H9 (cell line): ENCODE data around the gene MEIOSIN. TPM values are rescaled to one million over a fixed set of nuclear protein-coding genes. Genes with fewer than 3 reads are reported as not detected.

ENCODE experiments used
- DNase-seq: peaks from one replicate; pipeline ENCODE4 v3.0.0-alpha.2; 2017
- H2AFZ ChIP-seq: one replicate; pipeline ENCODE4 v1.6.1; 2013; ENCODE audit warnings: mild to moderate bottlenecking, low read length, control low read depth, moderate library complexity
- H2AK5ac ChIP-seq: 2 replicates; pipeline ENCODE4 v1.6.1; 2013; ENCODE audit warnings: low read length, control low read depth, mixed read lengths; ENCODE audit not compliant: insufficient read length
- H2BK120ac ChIP-seq: one replicate; pipeline ENCODE4 v1.6.1; 2013; ENCODE audit warnings: low read depth, mild to moderate bottlenecking, low read length, control low read depth, inconsistent platforms; ENCODE audit not compliant: poor library complexity, severe bottlenecking
- H2BK12ac ChIP-seq: 2 replicates; pipeline ENCODE4 v1.6.1; 2013; ENCODE audit warnings: low read length, control low read depth, mixed read lengths, low read depth; ENCODE audit not compliant: insufficient read length
- H2BK15ac ChIP-seq: 2 replicates; pipeline ENCODE4 v1.6.1; 2013; ENCODE audit warnings: low read depth, low read length, control low read depth
- H2BK20ac ChIP-seq: one replicate; pipeline ENCODE4 v1.6.1; 2013; ENCODE audit warnings: low read depth, mild to moderate bottlenecking, low read length, control low read depth, inconsistent platforms; ENCODE audit not compliant: poor library complexity, severe bottlenecking
- H2BK5ac ChIP-seq: 2 replicates; pipeline ENCODE4 v1.6.1; 2013; ENCODE audit warnings: low read length, control low read depth, mixed read lengths; ENCODE audit not compliant: insufficient read length
- H3K14ac ChIP-seq: 2 replicates; pipeline ENCODE4 v1.6.1; 2013; ENCODE audit warnings: low read length, control low read depth; ENCODE audit not compliant: insufficient read depth
- H3K18ac ChIP-seq: 2 replicates; pipeline ENCODE4 v1.6.1; 2013; ENCODE audit warnings: low read depth, mild to moderate bottlenecking, mixed read lengths, low read length, control low read depth; ENCODE audit not compliant: insufficient read length
- H3K23ac ChIP-seq: 2 replicates; pipeline ENCODE4 v1.6.1; 2013; ENCODE audit warnings: low read length, control low read depth, mixed read lengths, low read depth; ENCODE audit not compliant: insufficient read length
- H3K23me2 ChIP-seq: 2 replicates; pipeline ENCODE4 v1.6.1; 2013; ENCODE audit warnings: low read depth, mild to moderate bottlenecking, mixed read lengths, low read length, control low read depth; ENCODE audit not compliant: insufficient read length, poor library complexity, severe bottlenecking
- H3K27ac ChIP-seq: 2 replicates; pipeline ENCODE4 v1.5.1; 2013; ENCODE audit warnings: low read length, control low read depth, mixed read lengths, low read depth; ENCODE audit not compliant: insufficient read length
- H3K27me3 ChIP-seq: 2 replicates; pipeline ENCODE4 v1.6.1; 2013; ENCODE audit warnings: low read length, control low read depth, inconsistent platforms; ENCODE audit not compliant: insufficient read depth
- H3K4ac ChIP-seq: 2 replicates; pipeline ENCODE4 v1.6.1; 2013; ENCODE audit warnings: low read depth, mild to moderate bottlenecking, control low read depth, inconsistent platforms, low read length, moderate library complexity
- H3K4me1 ChIP-seq: 2 replicates; pipeline ENCODE4 v1.6.1; 2013; ENCODE audit warnings: low read length, control low read depth, inconsistent platforms; ENCODE audit not compliant: insufficient read depth
- H3K4me2 ChIP-seq: 2 replicates; pipeline ENCODE4 v1.6.1; 2013; ENCODE audit warnings: low read length, control low read depth, mixed read lengths; ENCODE audit not compliant: insufficient read length, insufficient read depth
- H3K56ac ChIP-seq: 2 replicates; pipeline ENCODE4 v1.6.1; 2013; ENCODE audit warnings: low read depth, mild to moderate bottlenecking, mixed read lengths, low read length, control low read depth; ENCODE audit not compliant: insufficient read length
- H3K79me1 ChIP-seq: 2 replicates; pipeline ENCODE4 v1.6.1; 2013; ENCODE audit warnings: low read depth, mild to moderate bottlenecking, moderate library complexity, low read length, control low read depth, inconsistent platforms; ENCODE audit not compliant: insufficient read depth, poor library complexity, severe bottlenecking
- H3K79me2 ChIP-seq: 2 replicates; pipeline ENCODE4 v1.6.1; 2013; ENCODE audit warnings: low read length, control low read depth, inconsistent platforms; ENCODE audit not compliant: insufficient read depth
- H3K9ac ChIP-seq: 2 replicates; pipeline ENCODE4 v1.6.1; 2013; ENCODE audit warnings: low read length, control low read depth, mixed read lengths; ENCODE audit not compliant: insufficient read length; ENCODE audit errors: extremely low read depth
- H3K9me3 ChIP-seq: one replicate; pipeline ENCODE4 v1.6.1; 2013; ENCODE audit warnings: low read depth, low read length, inconsistent platforms; ENCODE audit not compliant: control insufficient read depth
- H3T11ph ChIP-seq: one replicate; pipeline ENCODE4 v1.6.1; 2013; ENCODE audit warnings: mild to moderate bottlenecking, low read length, control low read depth, inconsistent platforms
- H4K20me1 ChIP-seq: one replicate; pipeline ENCODE4 v1.6.1; 2013; ENCODE audit not compliant: control insufficient read depth, insufficient read length, insufficient read depth
- H4K5ac ChIP-seq: 2 replicates; pipeline ENCODE4 v1.6.1; 2013; ENCODE audit warnings: low read depth, mild to moderate bottlenecking, mixed read lengths, low read length, control low read depth; ENCODE audit not compliant: insufficient read length
- H4K8ac ChIP-seq: replicated peaks from 2 replicates; pipeline ENCODE4 v1.6.1; 2013; ENCODE audit warnings: low read length, control low read depth, mixed read lengths, low read depth; ENCODE audit not compliant: insufficient read length
- H4K91ac ChIP-seq: 2 replicates; pipeline ENCODE4 v1.6.1; 2013; ENCODE audit warnings: low read depth, mild to moderate bottlenecking, moderate library complexity, mixed read lengths, low read length, control low read depth; ENCODE audit not compliant: insufficient read length
- H3K27ac Mint-ChIP-seq, 3 experiments: 2 replicates in 2 of 3; 3 replicates in 1 of 3; pipeline ENCODE4 v1.8.0; 2020 to 2021; ENCODE audit warnings: mixed read lengths in 3 of 3, mild to moderate bottlenecking in 1 of 3, moderate library complexity in 1 of 3
- H3K27me3 Mint-ChIP-seq: 2 replicates; pipeline ENCODE4 v1.8.0; 2021; ENCODE audit warnings: low read depth, mild to moderate bottlenecking, moderate library complexity, mixed read lengths
- H3K36me3 Mint-ChIP-seq, 3 experiments: 2 replicates in 2 of 3; 3 replicates in 1 of 3; pipeline ENCODE4 v1.8.0; 2020 to 2021; ENCODE audit warnings: low read depth in 3 of 3, mixed read lengths in 3 of 3; ENCODE audit not compliant: insufficient read depth in 1 of 3
- H3K4me1 Mint-ChIP-seq, 2 experiments: 2 replicates each; pipeline ENCODE4 v1.8.0; 2020; ENCODE audit warnings: mixed read lengths in 2 of 2
- H3K4me3 Mint-ChIP-seq, 2 experiments: 2 replicates in 1 of 2; 3 replicates in 1 of 2; pipeline ENCODE4 v1.8.0; 2020 to 2021; ENCODE audit warnings: mild to moderate bottlenecking in 2 of 2, mixed read lengths in 2 of 2, moderate library complexity in 1 of 2
- H3K9me3 Mint-ChIP-seq, 2 experiments: 2 replicates in 1 of 2; 3 replicates in 1 of 2; pipeline ENCODE4 v1.8.0; 2020; ENCODE audit warnings: mild to moderate bottlenecking in 2 of 2, mixed read lengths in 2 of 2, moderate library complexity in 1 of 2
- CTCF ChIP-seq: fragments of 200-600 bp; sonication (generic); conservative IDR thresholded peaks from 3 replicates; pipeline ENCODE4 v1.8.0; 2021; ENCODE audit warnings: antibody characterized with exemption, mild to moderate bottlenecking
- WGBS: extraction: QIAGEN DNeasy Blood & Tissue Kit; methylation state at CpG from one replicate; pipeline ENCODE4 v1.1.7; 2013; ENCODE audit warnings: missing lambda C conversion rate, low lambda C conversion rate, mixed read lengths; ENCODE audit not compliant: insufficient read length; ENCODE audit errors: extremely low coverage; 5-methylcytosine and 5-hydroxymethylcytosine counted together
- total RNA-seq: library from RNA; stranded (reverse); gene quantifications from 2 replicates; pipeline ENCODE4 v1.2.1, GENCODE V29; 2021

The MEIOSIN gene
- total RNA-seq, 1 experiment from 2014 or later = not detected

GRCh38 chr19:45758921-45759320 lies 25.7 kb downstream of the MEIOSIN start:
- H2BK5ac ChIP-seq = no peak overlapping the region
- Mint-ChIP-seq H3K9me3 (no peaks in the 10 kb centered on the region), H3K27ac (no peak overlapping the region), H3K4me1 (peaks cover 0 to 10% of the 10 kb centered on the region in 2 experiments; a peak in 1 of 4 replicates), H3K4me3 (no peak overlapping the region), H3K27me3 (peaks cover 34% of the 10 kb centered on the region), H3K36me3 (no peaks in the 10 kb centered on the region)
- H2BK120ac ChIP-seq = no peak overlapping the region
- no peak overlapping the region for H3K27ac ChIP-seq
- no peaks in the 10 kb centered on the region for H3K9me3 ChIP-seq
- no peak overlapping the region for H4K8ac ChIP-seq
- H3K4me2 ChIP-seq = no peak overlapping the region
- no peak overlapping the region for H2BK20ac ChIP-seq
- H2BK12ac ChIP-seq = no peak overlapping the region
- H3K79me2 ChIP-seq = no peaks in the 10 kb centered on the region
- no CpG with 5 or more reads among the region's 9 CpGs for WGBS
- no peak overlapping the region for H3K56ac ChIP-seq
- H3K4me1 ChIP-seq = no peaks in the 10 kb centered on the region
- H4K20me1 ChIP-seq = no peaks in the 10 kb centered on the region
- no peak for TF ChIP-seq CTCF
- H3K9ac ChIP-seq = no peak overlapping the region
- no peak overlapping the region for H3T11ph ChIP-seq
- no peaks in the 10 kb centered on the region for H3K23me2 ChIP-seq
- no peaks in the 10 kb centered on the region for H3K79me1 ChIP-seq
- no peak overlapping the region for H4K91ac ChIP-seq
- no peak overlapping the region for H2AK5ac ChIP-seq
- no peak overlapping the region for H3K23ac ChIP-seq
- no peak overlapping the region for H3K4ac ChIP-seq
- H3K14ac ChIP-seq = no peak overlapping the region
- H2AFZ ChIP-seq = no peak overlapping the region
- H4K5ac ChIP-seq = no peak overlapping the region
- H2BK15ac ChIP-seq = no peak overlapping the region
- DNase-seq = no peak
- no peak overlapping the region for H3K18ac ChIP-seq
- no peaks in the 10 kb centered on the region for H3K27me3 ChIP-seq
